ENCODE results near the gene NDUFV3. TPM values are rescaled to one million over a fixed set of nuclear protein-coding genes. Genes with fewer than 3 reads are reported as not detected.
"Not testable (repeated sequence)": the region's sequence is repeated elsewhere in the genome, so short reads cannot be mapped to it uniquely, and the experiment has no call there.

The NDUFV3 gene
- total and polyA plus RNA-seq, 10 donors: 12.0 to 38.8 (median 35.1) TPM

DNA sequence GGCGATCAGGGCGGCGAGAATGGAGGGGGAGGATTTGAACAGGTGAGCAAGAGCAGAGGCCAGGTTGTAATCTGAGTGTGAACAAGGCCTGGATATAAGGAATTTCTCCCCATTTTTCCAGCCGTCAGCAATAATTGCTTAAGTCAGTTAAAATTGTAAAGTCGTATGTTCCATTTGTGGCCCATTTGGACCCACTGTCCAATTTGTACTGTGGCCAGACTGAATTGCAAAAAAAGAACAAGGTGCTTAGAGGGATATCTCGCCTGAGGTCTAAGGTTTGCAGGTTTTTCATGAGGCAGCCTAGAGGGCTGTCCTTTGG is 31.3 kb downstream of the NDUFV3 start:
- Histone ChIP-seq H3K4me3 (no peak overlapping the region), H3K4me1 (peaks cover 3 to 15% (median 10%) of the 10 kb centered on the region in 6 donors), H3K27ac (peak overlapping the region in 2 of 8 donors; percentile 18 to 43), H3K9me3 (no peaks in the 10 kb centered on the region), H3K27me3 (replicated peaks in 1 of 7) (no peaks in the 10 kb centered on the region), H3K36me3 (no peaks in the 10 kb centered on the region)
- DNase-seq: no peak
- intact Hi-C loops (cut with DNase I; ENCODE audit: low total_unique reads): no loop called here
- WGBS, 5 donors: 84 to 93% (median 91%) methylated on average over 6 of the region's 6 CpGs
- TF ChIP-seq, protein P1, sequence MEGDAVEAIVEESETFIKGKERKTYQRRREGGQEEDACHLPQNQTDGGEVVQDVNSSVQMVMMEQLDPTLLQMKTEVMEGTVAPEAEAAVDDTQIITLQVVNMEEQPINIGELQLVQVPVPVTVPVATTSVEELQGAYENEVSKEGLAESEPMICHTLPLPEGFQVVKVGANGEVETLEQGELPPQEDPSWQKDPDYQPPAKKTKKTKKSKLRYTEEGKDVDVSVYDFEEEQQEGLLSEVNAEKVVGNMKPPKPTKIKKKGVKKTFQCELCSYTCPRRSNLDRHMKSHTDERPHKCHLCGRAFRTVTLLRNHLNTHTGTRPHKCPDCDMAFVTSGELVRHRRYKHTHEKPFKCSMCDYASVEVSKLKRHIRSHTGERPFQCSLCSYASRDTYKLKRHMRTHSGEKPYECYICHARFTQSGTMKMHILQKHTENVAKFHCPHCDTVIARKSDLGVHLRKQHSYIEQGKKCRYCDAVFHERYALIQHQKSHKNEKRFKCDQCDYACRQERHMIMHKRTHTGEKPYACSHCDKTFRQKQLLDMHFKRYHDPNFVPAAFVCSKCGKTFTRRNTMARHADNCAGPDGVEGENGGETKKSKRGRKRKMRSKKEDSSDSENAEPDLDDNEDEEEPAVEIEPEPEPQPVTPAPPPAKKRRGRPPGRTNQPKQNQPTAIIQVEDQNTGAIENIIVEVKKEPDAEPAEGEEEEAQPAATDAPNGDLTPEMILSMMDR (IDR thresholded peaks at IDR 0.05 in 8 of 11, conservative IDR thresholded peaks at IDR 0.05 in 3 of 11): no peak
- TF ChIP-seq POLR2A (IDR thresholded peaks at IDR 0.05): no peak

DNA sequence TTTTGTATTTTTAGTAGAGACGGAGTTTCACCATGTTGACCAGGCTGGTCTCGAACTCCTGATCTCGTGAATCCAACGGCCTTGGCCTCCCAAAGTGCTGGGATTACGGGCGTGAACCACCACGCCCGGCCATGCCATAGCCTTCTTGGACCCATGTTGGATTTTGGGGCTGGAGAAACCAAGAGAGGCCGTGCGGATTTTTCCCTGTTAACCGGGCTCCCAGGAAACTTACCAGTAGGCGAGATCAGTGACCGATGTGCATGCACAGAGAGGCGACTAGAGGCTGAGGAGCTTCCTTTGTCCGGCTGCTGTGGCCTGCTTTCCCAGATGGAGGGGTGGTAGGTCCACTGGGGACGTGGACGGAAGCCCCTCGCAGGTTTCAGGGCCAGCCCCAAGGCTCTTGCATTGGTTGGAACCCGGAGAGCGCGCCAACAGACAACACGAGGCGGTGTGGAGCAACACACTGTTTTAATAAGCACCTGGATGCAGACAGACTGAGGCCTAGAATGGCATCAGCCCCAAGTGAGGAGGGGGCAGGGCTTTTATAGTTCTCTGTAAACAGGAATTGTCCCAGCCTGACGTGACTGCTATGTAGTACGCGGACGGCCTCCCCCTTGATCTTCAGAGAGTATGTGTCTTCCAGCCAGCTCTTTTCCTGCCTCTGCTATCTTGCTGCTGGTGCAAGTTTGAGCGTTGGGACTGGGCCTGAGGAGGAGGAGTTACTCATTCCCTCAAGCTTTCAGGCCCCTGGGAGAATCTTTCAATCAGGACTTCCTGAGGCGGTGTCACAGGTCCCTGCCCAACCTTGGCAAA is 32.2 kb downstream of the NDUFV3 start, which contains the start of gene ERVH48-1:
ERVH48-1 (minus strand) TSS at position 517 of the 813 bp plus-strand sequence. CDS start 6,624 bp downstream, outside the sequence.
- H3K9me3 ChIP-seq: no peaks in the 10 kb centered on the region
- no peak for TF ChIP-seq POLR2A (IDR thresholded peaks at IDR 0.05)
- TF ChIP-seq, protein P1 (IDR thresholded peaks at IDR 0.05 in 8 of 11, conservative IDR thresholded peaks at IDR 0.05 in 3 of 11): no peak
- TF ChIP-seq POLR2AphosphoS5 (IDR thresholded peaks at IDR 0.05): no peak
- peaks cover 3 to 15% (median 10%) of the 10 kb centered on the region in 6 donors for H3K4me1 ChIP-seq
- H3K36me3 ChIP-seq: no peaks in the 10 kb centered on the region
- intact Hi-C loops (cut with DNase I; ENCODE audit: low total_unique reads): no loop called here
- no peak within 1 kb of the TSS for H3K27ac ChIP-seq
- peak; percentile 41 for DNase-seq
- WGBS, 5 donors: 83 to 91% (median 88%) methylated on average over 20 to 29 of the region's 29 CpGs
- no peak within 1 kb of the TSS for H3K4me3 ChIP-seq
- no peaks in the 10 kb centered on the region for H3K27me3 ChIP-seq (replicated peaks in 1 of 7)

DNA sequence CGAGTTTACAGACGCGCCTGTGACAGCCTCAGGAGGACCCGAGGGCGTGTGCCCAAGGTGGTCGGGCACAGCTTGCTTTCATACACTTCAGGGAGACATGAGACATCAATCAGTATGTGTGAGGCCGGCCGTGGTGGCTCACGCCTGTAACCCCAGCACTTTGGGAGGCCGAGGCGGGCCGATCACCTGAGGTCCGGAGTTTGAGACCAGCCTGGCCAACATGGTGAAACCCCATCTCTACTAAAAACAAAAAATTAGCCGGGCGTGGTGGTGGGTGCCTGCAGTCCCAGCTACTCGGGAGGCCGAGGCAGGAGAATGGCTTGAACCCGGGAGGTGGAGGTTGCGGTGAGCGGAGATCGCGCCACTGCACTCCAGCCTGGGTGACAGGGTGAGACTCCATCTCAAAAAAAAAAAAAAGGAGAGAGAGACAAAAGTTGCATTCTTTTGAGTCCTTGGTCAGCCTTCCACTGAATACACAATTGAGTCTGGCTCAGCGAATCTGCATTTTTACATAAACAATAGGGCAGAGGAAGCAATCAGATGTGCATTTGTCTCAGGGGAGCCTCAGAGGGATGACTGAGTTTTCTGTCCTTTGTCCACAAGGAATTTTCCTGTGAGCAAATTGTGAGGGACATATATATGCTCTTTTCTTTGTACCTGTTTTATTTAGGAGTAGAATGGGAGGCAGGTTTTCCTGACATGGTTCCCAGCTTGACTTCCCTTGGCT is 34.5 kb downstream of the NDUFV3 start:
- intact Hi-C loops (cut with DNase I; ENCODE audit: low total_unique reads): not testable (repeated sequence)
- 92 to 95% (median 95%) methylated on average over 23 of the region's 23 CpGs for WGBS, 5 donors

DNA sequence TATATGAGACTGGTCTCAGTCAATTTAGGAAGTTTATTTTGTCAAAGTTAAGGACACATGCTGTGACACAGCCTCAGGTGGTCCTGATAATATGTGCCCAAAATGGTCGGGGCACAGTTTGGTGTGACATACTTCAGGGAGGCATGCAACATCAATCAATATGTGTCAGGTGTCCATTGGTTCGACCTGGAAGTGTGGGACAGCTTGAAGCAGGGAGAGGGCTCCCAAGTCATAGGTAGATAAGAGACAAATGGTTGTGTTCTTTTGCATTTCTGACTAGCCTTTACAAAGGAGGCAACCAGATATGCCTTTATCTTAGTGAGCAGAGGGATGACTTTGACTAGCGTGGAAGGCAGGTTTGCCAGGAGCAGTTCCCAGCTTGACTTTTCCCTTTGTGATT is 36.9 kb downstream of the NDUFV3 start:
- H3K4me1 ChIP-seq: no peaks in the 10 kb centered on the region
- intact Hi-C loops (cut with DNase I; ENCODE audit: low total_unique reads): no loop called here
- WGBS, 5 donors: 63 to 80% (median 74%) methylated on average over 3 of the region's 3 CpGs
- H3K9me3 ChIP-seq: no peaks in the 10 kb centered on the region
- peak; percentile 7 for DNase-seq
- no peaks in the 10 kb centered on the region for H3K36me3 ChIP-seq
- H3K27ac ChIP-seq: no peak overlapping the region
- TF ChIP-seq, protein P1 (IDR thresholded peaks at IDR 0.05 in 8 of 11, conservative IDR thresholded peaks at IDR 0.05 in 3 of 11): no peak
- no peak for TF ChIP-seq POLR2AphosphoS5 (IDR thresholded peaks at IDR 0.05)
- no peak for TF ChIP-seq POLR2A (IDR thresholded peaks at IDR 0.05)
- H3K27me3 ChIP-seq (replicated peaks in 1 of 7): no peaks in the 10 kb centered on the region
- no peak overlapping the region for H3K4me3 ChIP-seq

More for the DNA sequence above, 34.5 kb downstream of the NDUFV3 start:
- not testable (repeated sequence) for H3K36me3 ChIP-seq; H3K9me3 ChIP-seq; H3K27ac ChIP-seq; H3K27me3 ChIP-seq (replicated peaks in 1 of 7); H3K4me3 ChIP-seq
- peak; percentile 41 for DNase-seq
- peaks cover 3 to 15% (median 10%) of the 10 kb centered on the region in 6 donors for H3K4me1 ChIP-seq

All from spleen (tissue), 11 donors.